Fibroblast of the aortic adventitia (primary cell): ENCODE results near the gene GLB1L. TPM values are rescaled to one million over a fixed set of nuclear protein-coding genes. Genes with fewer than 3 reads are reported as not detected.

Source experiments
- DNase-seq: peaks from one replicate; pipeline ENCODE4 v3.0.0-alpha.2; 2010; ENCODE audit warnings: low read depth
- H3K4me3 ChIP-seq: 2 replicates; pipeline ENCODE4 v1.5.1; 2011; ENCODE audit warnings: low read depth, mild to moderate bottlenecking, control low read depth, low read length, moderate library complexity
- CTCF ChIP-seq: IDR thresholded peaks from 2 replicates; pipeline ENCODE4 v1.5.1; 2011; ENCODE audit warnings: mild to moderate bottlenecking, low read length, control low read depth, inconsistent platforms; ENCODE audit not compliant: insufficient read depth
- total RNA-seq: library from RNA; depleted of rRNA; stranded (reverse); fragments of >200 nt; gene quantifications from 2 replicates; pipeline ENCODE4 v1.2.3, GENCODE V29; 2012; ENCODE audit warnings: low replicate concordance

The GLB1L gene
- total RNA-seq, 1 donor, result 10.5 TPM

GRCh38 chr2:219280651-219281050, 35.4 kb upstream of the GLB1L start:
- DNase-seq, result no peak
- no peak overlapping the region for H3K4me3 ChIP-seq
- no peak for TF ChIP-seq CTCF

- no peak for DNase-seq
- peak overlapping the region; percentile 86 for H3K4me3 ChIP-seq
- no peak for TF ChIP-seq CTCF
Measured at GRCh38 chr2:219279916-219280516, 34.8 kb upstream of the GLB1L start.

GRCh38 chr2:219279151-219279915, 34.1 kb upstream of the GLB1L start, which contains the start of gene DNAJB2:
DNAJB2 (plus strand) TSS chr2:219279366; CDS start chr2:219279834, 468 bp downstream.
- peak within 1 kb of the TSS; percentile 86 for H3K4me3 ChIP-seq
- TF ChIP-seq CTCF, result peak; percentile 6

GRCh38 chr2:219278655-219279150, 33.5 kb upstream of the GLB1L start:
- H3K4me3 ChIP-seq, result peak overlapping the region; percentile 41

More at GRCh38 chr2:219279151-219279915, 34.1 kb upstream of the GLB1L start, which contains the start of gene DNAJB2:
- peak; percentile 99 for DNase-seq

GRCh38 chr2:219277703-219278654, 32.7 kb upstream of the GLB1L start:
- peak; percentile 99 for TF ChIP-seq CTCF
- H3K4me3 ChIP-seq, result no peak overlapping the region
- DNase-seq, result peak; percentile 82

More at GRCh38 chr2:219278655-219279150, 33.5 kb upstream of the GLB1L start:
- no peak for DNase-seq
- peak; percentile 9 for TF ChIP-seq CTCF

- no peak for TF ChIP-seq CTCF
- peak; percentile 72 for DNase-seq
- H3K4me3 ChIP-seq, result no peak overlapping the region
Measured at GRCh38 chr2:219274361-219274921, 29.2 kb upstream of the GLB1L start.
